ENCODE measurements around the gene STAT5B. TPM values are rescaled to one million over a fixed set of nuclear protein-coding genes. Genes with fewer than 3 reads are reported as not detected.
A peak's percentile ranks its signal among the peaks of the same experiment; 100 is the strongest.
"Not testable (repeated sequence)": the region's sequence is repeated elsewhere in the genome, so short reads cannot be mapped to it uniquely, and the experiment has no call there.

The STAT5B gene
- total RNA-seq, 2 donors from 2014 or later = 34.2 to 39.2 TPM

DNA sequence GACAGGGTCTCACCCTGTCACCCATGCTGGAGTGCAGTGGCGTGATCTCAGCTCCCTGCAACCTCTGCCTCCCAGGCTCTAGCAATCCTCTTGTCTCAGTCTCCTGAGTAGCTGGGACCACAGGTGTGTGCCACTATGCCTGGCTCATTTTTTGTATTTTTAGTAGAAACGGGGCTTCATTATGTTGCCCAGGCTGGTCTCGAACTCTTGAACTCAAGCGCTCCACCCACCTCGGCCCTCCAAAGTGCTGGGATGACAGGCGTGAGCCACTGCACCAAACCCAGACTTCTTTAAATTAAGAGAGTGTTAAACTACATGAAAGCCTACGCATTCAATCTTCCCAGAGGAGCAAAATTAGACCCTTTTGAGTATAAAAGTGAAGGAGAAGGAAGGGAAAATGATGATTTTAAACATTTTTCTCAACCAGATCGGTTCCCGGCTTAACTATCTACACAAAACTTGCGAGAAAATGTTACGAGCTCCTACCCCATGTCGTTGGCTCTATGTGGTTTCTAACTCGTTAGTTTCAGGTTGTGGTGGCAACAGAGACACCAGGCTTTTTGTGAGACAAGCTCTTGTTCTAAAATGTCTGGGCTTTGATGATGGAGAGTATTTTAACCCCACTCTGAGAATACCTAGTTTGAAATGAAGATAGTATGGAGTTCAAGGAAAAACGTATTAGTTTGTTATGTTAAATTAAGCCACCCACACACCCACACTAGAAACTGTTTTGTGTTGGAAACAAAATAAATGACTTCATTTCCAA, 26.3 kb downstream of the STAT5B start:
- intact Hi-C loops (cut with DNase I, micrococcal nuclease) = no loop called here
- ATAC-seq (no peak), DNase-seq (no peak)

GRCh38 chr17:42248351-42249179, 27.6 kb downstream of the STAT5B start:
- DNase-seq = peak; percentile 59 to 85
- intact Hi-C loops (cut with DNase I, micrococcal nuclease) = no loop called here
- peak; percentile 76 for ATAC-seq

DNA sequence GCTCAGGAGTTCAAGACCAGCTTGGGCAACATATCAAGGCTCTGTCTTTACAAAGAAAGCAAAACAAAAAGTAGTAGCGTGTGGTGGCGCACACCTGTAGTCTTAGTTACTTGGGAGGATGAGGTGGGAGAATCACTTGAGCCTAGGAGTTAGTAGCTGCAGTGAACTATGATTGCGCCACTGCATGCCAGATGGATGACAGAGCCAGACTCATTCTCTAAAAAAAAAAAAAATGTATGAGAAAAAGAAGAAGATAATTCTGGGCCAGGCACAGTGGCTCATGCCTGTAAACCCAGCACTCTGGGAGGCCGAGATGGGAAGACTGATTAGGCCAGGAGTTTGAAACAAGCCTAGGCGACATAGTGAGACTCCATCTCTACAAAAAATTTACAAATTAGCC, 28.5 kb downstream of the STAT5B start:
- no peak for DNase-seq
- intact Hi-C loops (cut with DNase I, micrococcal nuclease) = no loop called here
- ATAC-seq = no peak

DNA sequence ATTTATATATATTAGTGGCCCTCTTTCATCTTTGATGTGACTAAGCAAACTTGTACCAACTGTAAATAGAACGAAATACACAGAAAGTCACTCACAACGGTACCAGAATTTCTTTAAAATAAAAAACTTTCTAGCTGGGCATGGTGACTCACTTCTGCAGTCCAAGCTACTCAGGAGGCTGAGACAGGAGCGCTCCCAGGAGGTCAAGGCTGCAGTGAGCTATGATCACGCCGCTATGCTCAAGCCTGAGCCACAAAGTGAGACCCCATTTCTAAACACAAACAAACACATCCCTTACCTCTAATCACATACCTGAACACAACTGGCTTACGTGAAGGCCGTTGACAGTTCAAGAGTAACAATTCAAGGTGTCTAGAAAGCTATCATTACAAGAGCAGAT, 29.7 kb downstream of the STAT5B start:
- ATAC-seq (no peak), DNase-seq (no peak)
- intact Hi-C loops (cut with DNase I, micrococcal nuclease) = no loop called here

DNA sequence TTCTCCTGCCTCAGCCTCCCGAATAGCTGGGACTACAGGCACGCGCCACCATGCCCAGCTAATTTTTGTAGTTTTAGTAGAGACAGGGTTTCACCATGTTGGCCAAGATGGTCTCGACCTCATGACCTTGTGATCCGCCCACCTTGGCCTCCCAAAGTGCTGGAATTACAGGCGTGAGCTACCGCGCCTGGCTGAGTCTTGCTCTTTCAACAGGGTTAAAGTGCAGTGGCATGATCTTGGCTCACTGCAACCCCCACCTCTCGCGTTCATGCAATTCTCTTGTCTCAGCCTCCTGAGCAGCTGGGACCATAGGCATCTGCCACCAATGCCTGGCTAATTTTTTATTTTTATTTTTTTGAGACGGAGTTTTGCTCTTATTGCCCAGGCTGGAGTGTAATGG, 31.0 kb downstream of the STAT5B start:
- DNase-seq; ATAC-seq; intact Hi-C loops (cut with DNase I, micrococcal nuclease): not testable (repeated sequence)

DNA sequence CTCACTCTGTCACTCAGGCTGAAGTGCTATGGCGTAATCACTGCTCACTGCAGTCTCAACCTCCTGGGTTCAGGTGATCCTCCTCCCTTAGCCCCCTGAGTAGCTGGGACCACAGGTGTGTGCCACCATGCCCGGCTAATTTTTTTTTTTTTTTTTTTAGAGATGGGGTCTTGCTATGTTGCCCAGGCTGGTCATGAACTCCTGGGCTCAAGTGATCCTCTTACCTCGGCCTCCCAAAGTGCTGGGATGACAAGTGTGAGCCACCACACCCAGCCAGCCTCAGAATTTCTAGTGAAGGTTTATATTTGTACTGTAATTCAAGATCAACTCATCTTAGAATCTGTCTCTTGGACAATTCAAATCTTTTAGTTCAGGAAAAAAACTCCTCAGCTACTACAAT, 32.1 kb downstream of the STAT5B start:
- DNase-seq; intact Hi-C loops (cut with DNase I, micrococcal nuclease); ATAC-seq: not testable (repeated sequence)

DNA sequence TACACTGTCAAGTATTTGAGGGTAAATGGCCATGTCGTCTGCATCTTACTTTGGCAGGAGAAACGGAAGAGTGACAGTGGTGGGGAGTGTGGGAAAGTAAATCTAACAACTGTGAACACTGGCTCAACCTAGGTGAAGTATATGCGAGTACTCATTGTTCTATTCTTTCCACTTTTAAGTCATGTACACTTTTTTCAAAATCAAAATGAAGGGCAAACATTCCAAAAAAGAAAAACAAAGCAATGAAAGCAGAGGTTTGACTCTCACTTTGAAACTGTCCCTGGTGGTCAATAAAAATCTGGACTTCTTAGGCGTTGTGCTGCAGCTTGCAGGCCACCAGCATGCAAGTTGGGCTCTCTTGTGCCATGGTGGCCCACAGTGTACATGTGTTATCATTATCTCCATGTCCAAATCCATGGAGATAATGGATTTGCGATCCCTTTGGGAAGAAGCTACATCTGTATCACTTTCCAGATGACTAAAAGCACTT, 32.7 kb downstream of the STAT5B start:
- intact Hi-C loops (cut with DNase I, micrococcal nuclease) = no loop called here
- no peak for DNase-seq
- no peak for ATAC-seq

DNA sequence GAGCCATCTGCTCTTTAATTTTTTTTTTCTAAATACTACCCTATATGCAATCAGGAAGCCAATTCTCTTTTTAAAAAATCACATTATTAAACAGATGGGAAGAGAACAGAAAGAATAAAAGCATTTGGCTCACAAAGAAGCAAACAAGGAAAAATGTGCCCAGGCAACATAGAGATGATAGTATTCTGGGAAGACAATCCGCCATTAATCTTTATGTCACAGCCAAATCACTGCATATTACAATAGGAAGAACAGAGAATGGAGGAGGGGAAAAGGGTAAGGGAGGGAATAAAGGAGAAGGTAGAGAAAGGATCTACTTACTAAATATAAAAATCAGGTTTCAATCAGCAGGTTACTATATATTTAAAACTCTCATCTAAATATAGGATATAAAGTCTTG, 34.3 kb downstream of the STAT5B start:
- ATAC-seq (no peak), DNase-seq (no peak)
- intact Hi-C loops (cut with DNase I, micrococcal nuclease) = no loop called here

GRCh38 chr17:42240863-42241262, 35.3 kb downstream of the STAT5B start:
- intact Hi-C loops (cut with DNase I, micrococcal nuclease); DNase-seq; ATAC-seq: not testable (repeated sequence)

DNA sequence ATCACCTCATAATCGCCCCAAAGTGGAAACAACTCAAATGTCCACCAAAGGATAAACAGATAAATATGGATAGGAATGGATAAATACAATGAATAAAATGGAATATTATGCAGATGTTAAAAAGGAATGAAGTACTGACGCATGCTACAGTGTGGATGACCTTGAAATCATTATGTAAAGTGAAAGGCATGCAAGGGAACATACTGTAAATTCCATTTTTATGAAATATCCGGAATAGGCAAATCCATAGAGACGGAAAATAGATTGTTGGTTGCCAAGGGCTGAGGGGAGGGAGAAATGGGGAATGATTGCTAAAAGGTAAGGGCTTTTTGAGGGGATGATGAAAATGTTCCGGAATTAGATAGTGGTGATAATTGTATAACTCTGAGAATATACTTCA, 36.0 kb downstream of the STAT5B start:
- DNase-seq = no peak
- intact Hi-C loops (cut with DNase I, micrococcal nuclease) = no loop called here
- no peak for ATAC-seq

DNA sequence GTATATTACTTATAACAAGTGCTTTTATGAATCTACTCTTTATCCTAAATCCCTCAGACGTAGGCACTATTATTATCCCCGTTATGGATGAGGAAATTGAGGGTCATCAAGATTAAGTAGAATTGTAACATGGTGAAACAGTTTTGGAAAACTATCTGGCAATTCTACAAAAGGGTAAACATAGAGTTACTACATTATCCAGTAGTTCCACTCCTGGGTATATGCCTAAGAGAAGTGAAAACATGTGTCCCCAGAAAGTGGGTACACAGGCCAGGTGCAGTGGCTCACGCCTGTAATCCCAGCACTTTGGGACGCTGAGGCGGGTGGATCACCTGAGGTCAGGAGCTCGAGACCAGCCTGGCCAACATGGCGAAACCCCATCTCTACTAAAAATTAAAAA, 36.6 kb downstream of the STAT5B start:
- DNase-seq; ATAC-seq; intact Hi-C loops (cut with DNase I, micrococcal nuclease): not testable (repeated sequence)

GRCh38 chr17:42236760-42237159, 39.4 kb downstream of the STAT5B start:
- intact Hi-C loops (cut with DNase I, micrococcal nuclease) = no loop called here
- DNase-seq (no peak), ATAC-seq (no peak)

GRCh38 chr17:42233994-42234393, 42.2 kb downstream of the STAT5B start:
- intact Hi-C loops (cut with DNase I, micrococcal nuclease) = no loop called here
- no peak for DNase-seq
- no peak for ATAC-seq

- DNase-seq = no peak
- intact Hi-C loops (cut with DNase I, micrococcal nuclease) = no loop called here
- no peak for ATAC-seq
These were observed 43.0 kb downstream of the STAT5B start for GRCh38 chr17:42233156-42233555.

GRCh38 chr17:42230225-42230624, 46.0 kb downstream of the STAT5B start:
- intact Hi-C loops (cut with DNase I, micrococcal nuclease) = no loop called here
- ATAC-seq = no peak
- no peak for DNase-seq

DNA sequence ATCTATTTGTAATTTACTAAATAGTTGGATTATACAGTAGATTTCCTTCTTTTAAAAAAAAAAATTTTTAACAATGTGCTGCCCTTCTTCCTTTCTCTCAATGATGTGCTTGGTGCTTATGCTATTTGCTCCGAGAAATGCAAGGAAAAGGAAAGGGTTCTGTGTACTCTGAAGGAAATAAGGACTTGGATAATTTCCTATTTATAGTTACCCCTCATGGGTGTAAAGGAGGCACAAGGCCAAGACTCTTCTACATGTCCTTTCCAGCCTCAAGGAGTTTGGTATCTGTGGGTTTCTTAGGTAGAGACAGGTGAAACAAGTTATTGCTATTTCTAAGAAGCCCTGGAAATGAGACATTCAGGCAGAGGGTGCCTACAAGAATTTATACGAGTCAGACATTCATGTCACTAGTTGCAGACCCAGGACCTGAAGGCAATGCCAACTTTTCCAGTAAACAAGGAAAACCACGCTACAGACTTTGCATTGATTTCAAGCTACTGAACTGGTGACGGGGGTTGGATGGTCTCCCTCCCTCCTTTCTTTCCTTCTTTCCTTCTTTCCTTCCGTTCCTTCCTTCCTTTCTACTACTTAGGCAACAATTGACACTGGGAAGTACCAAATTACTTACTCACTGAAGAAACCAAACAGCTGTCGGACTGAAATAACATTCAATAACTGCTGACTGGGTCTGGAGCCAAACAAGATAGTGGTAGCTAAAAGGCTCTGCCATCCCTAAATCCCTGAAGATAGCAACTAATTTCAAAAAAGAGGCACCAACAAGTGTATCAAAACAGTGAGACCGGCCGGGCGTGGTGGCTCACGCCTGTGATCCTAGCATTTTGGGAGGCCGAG, 48.1 kb downstream of the STAT5B start:
- DNase-seq = no peak

GRCh38 chr17:42225646-42226045, 50.5 kb downstream of the STAT5B start:
- no peak for DNase-seq
- intact Hi-C loops (cut with DNase I, micrococcal nuclease) = no loop called here

More for the DNA sequence above, 48.1 kb downstream of the STAT5B start:
- intact Hi-C loops (cut with DNase I, micrococcal nuclease) = no loop called here
- no peak for ATAC-seq

DNA sequence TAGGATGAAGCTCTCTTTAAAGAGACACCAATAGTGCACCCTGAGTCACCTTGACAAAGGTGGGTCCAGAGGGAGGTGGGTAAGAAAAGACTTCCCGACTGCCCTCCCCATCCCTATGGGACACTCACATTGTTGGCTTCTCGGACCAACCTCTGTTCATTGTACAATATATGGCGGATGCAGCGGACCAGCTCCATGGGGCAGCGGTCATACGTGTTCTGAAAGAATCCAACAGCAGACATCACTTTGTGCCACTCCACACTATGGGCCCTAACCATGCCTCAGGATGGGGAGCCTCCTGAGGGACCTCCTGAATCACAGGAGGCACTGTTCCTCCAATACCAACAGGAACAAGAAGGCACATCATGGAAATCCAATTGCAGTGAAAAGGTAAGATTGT, 51.5 kb downstream of the STAT5B start:
- no peak for DNase-seq
- intact Hi-C loops (cut with DNase I, micrococcal nuclease) = no loop called here
- ATAC-seq = no peak

More at GRCh38 chr17:42225646-42226045, 50.5 kb downstream of the STAT5B start:
- no peak for ATAC-seq

Measured in left colon (tissue), 2 donors.